Tibial nerve (tissue), 4 donors: ENCODE results near the gene MAP4K2. TPM values are rescaled to one million over a fixed set of nuclear protein-coding genes. Genes with fewer than 3 reads are reported as not detected.

Source experiments
- DNase-seq, 2 donors: peaks; one replicate each; pipeline ENCODE4 v3.0.0-alpha.2; 2019; ENCODE audit warnings: low spot score in 2 of 2
- H3K27ac ChIP-seq, 4 donors: fragments of 200-600 bp; sonication (generic) in 3 of 4; one replicate each; pipeline ENCODE4 v1.5.1; 2017 to 2019; ENCODE audit warnings: mild to moderate bottlenecking in 1 of 4
- H3K27me3 ChIP-seq, 2 donors: fragments of 200-600 bp; sonication (generic) in 1 of 2; one replicate each; pipeline versions ENCODE4 v1.5.1 to v1.6.0; 2017 to 2019
- H3K36me3 ChIP-seq, 3 donors: fragments of 200-600 bp; sonication (generic); one replicate each; pipeline ENCODE4 v1.5.1; 2018 to 2019
- H3K4me1 ChIP-seq, 4 donors: fragments of 200-600 bp; sonication (generic) in 3 of 4; one replicate each; pipeline ENCODE4 v1.5.1; 2017 to 2019
- H3K4me3 ChIP-seq, 4 donors: fragments of 200-600 bp; sonication (generic) in 3 of 4; one replicate each; pipeline ENCODE4 v1.5.1; 2017 to 2019; ENCODE audit warnings: mild to moderate bottlenecking in 1 of 4, moderate library complexity in 1 of 4
- H3K9me3 ChIP-seq, 4 donors: fragments of 200-600 bp; sonication (generic) in 3 of 4; one replicate each; pipeline ENCODE4 v1.5.1; 2017 to 2019
- EP300 ChIP-seq, 2 donors: sonication (generic); formaldehyde crosslinking; IDR thresholded peaks; one replicate each; pipeline ENCODE4 v1.6.1; 2017; ENCODE audit warnings: antibody characterized with exemption in 2 of 2, mild to moderate bottlenecking in 1 of 2
- POLR2A ChIP-seq, 2 donors: fragments of 450-650 bp; IDR thresholded peaks; one replicate each; pipeline ENCODE4 v1.6.1; 2017; ENCODE audit warnings: antibody characterized with exemption in 2 of 2, mild to moderate bottlenecking in 2 of 2, moderate library complexity in 2 of 2
- WGBS, 2 donors: methylation state at CpG; one replicate each; pipeline ENCODE4 v1.1.5; 2018; 5-methylcytosine and 5-hydroxymethylcytosine counted together
- total RNA-seq, 4 donors: library from RNA; depleted of rRNA; stranded (reverse); fragments of >200 nt; gene quantifications; one replicate each; pipeline ENCODE4 v1.1.0, GENCODE V29; 2016
- TF ChIP-seq, protein P1 (sequence below), 5 experiments: fragments of 200-600 bp in 3 of 5; fragments of 450-650 bp in 2 of 5; sonication (generic) in 3 of 5; IDR thresholded peaks; one replicate each; pipeline ENCODE4 v1.5.1; 2016 to 2019; ENCODE audit warnings: antibody characterized with exemption in 5 of 5, mild to moderate bottlenecking in 3 of 5, moderate library complexity in 2 of 5

MAP4K2 gene
- total RNA-seq, 4 donors from 2014 or later: 10.6 to 22.2 (median 13.5) TPM

DNA sequence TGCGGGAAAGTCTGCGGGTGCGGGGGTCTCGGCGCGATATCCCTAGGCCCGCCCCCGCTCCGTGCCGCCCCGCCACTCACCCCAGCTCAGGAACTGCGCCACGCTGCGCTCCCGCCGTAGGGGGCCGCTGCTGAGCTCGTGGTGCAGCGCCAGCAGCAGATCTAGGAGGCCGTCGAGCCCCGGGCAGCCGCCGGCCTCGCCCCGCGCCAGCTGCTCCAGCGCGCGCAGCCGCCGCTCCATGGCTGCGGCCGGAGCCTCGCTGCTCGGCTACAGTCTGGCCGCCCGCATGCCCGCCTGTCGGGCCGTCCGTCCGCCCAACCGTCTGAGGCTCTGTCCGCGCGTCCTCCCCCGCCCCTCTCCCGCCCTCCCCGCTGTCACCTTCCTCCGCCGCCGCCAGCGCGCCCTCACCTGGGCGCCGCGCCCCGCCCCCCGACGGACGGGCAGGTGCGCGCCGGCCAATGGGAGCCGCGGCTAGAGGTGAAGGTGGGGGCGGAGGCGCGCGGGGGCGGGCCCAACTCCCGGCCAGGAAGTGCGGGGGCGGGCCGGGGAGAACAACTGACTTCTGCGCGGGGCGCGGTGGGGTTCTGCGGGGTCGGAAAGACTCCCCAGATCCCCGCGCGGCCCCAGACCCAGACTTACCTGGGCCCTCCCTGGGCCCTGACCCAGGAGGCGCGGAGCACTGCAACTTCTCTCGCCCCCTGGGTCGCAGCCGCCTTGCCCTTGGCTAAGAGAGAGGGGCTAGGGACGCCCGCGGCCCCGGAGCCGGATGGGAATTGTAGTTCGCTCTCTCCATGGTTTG lies 41.5 kb upstream of the MAP4K2 start, which contains the start of gene CDC42BPG:
Gene CDC42BPG, minus strand, starts transcription at position 324 of the 799 bp plus-strand sequence. Its CDS starts 84 bp downstream, at position 240.
- DNase-seq: no peak
- WGBS, 2 donors: 2 to 6% methylated on average over 31 to 39 of the region's 96 CpGs
- H3K27ac ChIP-seq: peak within 1 kb of the TSS in 2 of 4 donors; percentile 55 to 84

DNA sequence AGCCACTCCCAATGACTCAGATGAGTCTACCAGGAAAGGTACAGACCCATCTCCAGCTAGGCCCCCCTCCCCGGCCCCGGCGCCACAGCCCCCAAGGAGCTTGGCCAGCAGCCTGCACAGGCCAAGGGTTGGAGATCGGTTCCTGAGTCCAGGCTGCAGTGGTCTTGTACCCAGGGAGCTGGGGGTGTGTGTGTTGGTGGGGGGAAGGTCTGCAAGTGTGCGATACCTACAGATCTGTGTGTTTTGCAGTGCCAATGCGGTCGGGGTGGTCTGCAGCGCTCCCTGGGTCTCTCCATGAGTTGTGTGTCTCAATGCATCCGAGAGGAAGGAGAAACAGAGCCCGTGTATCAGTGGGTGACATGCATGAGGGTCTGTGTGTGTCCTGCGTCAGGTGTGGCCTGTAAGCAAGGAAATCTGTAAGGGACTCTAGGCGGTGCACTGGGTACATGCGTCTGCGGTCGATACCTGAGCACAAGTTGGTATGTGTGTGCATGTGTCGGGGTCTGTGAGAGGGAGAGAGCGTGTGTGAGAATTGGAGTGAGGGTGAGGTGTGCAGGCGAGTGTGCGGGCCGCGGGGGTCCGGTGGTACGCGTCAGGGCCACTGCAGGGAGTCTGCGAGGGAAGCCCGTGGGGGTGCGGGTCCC lies 40.8 kb upstream of the MAP4K2 start:
- Histone ChIP-seq H3K36me3 (no peaks in the 10 kb centered on the region), H3K27ac (peak overlapping the region in 1 of 4 donors; percentile 84), H3K9me3 (no peaks in the 10 kb centered on the region), H3K4me3 (peak overlapping the region in 2 of 4 donors; percentile 48 to 54), H3K4me1 (peaks cover 0 to 23% (median 5%) of the 10 kb centered on the region in 4 donors), H3K27me3 (no peaks in the 10 kb centered on the region)
- WGBS, 2 donors: 59 to 61% methylated on average over 22 to 27 of the region's 27 CpGs
- no peak for DNase-seq
- no peak for TF ChIP-seq POLR2A (IDR thresholded peaks at IDR 0.05)
- TF ChIP-seq, protein P1, sequence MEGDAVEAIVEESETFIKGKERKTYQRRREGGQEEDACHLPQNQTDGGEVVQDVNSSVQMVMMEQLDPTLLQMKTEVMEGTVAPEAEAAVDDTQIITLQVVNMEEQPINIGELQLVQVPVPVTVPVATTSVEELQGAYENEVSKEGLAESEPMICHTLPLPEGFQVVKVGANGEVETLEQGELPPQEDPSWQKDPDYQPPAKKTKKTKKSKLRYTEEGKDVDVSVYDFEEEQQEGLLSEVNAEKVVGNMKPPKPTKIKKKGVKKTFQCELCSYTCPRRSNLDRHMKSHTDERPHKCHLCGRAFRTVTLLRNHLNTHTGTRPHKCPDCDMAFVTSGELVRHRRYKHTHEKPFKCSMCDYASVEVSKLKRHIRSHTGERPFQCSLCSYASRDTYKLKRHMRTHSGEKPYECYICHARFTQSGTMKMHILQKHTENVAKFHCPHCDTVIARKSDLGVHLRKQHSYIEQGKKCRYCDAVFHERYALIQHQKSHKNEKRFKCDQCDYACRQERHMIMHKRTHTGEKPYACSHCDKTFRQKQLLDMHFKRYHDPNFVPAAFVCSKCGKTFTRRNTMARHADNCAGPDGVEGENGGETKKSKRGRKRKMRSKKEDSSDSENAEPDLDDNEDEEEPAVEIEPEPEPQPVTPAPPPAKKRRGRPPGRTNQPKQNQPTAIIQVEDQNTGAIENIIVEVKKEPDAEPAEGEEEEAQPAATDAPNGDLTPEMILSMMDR (IDR thresholded peaks at IDR 0.05): no peak
- TF ChIP-seq EP300 (IDR thresholded peaks at IDR 0.05): no peak

More for the DNA sequence above, 41.5 kb upstream of the MAP4K2 start, which contains the start of gene CDC42BPG:
- Histone ChIP-seq H3K27me3 (no peaks in the 10 kb centered on the region), H3K4me1 (peaks cover 0 to 30% (median 9%) of the 10 kb centered on the region in 4 donors), H3K4me3 (peak within 1 kb of the TSS in 3 of 4 donors; percentile 26 to 54 (median 48)), H3K36me3 (no peaks in the 10 kb centered on the region), H3K9me3 (no peaks in the 10 kb centered on the region)
- no peak for TF ChIP-seq EP300 (IDR thresholded peaks at IDR 0.05)
- TF ChIP-seq, protein P1 (IDR thresholded peaks at IDR 0.05): peak; percentile 63 to 78 (median 75)

DNA sequence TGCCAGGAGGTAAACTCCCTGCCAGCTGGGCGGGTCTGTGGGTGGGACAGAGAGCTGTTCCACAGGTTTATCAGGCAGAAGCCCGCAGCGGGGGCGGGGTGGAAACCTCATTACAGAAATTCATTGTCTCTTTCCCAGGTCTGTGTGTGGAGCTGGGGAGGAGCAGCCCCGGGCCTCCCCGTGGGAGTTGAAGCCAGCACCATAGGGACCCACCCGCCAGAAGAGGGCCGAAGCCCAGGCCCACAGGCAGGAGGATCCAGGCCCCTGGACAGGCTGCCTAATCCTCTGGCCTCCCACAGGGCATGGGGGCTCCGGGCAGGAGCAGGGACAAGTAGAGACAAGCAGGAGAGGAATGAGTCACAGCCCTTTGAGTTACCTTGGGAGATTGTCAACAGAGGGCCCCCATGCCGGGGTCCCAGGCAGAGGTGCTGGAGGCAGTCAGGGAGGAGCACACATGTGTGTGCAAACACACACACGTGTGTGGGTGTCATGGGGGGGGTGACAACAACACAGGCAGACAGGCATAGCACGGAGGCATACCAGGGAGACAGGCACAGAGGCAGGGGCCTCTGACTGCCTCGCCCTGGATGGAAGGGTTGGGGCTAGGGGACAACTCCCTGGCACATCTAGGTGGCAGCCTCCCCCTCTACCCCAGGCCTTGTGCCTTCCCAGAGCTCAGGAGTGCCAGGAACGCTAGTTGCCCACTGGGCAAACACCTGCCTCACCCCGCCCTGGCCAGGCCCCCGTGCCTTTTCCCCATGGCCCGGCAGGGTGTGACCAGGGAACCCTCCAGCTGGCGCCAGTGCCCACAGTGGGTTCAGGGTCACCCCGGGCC lies 40.1 kb upstream of the MAP4K2 start:
- Histone ChIP-seq H3K27ac (peak overlapping the region in 1 of 4 donors; percentile 84), H3K27me3 (no peaks in the 10 kb centered on the region), H3K9me3 (no peaks in the 10 kb centered on the region), H3K36me3 (no peaks in the 10 kb centered on the region), H3K4me3 (peak overlapping the region in 1 of 4 donors; percentile 19), H3K4me1 (peaks cover 0 to 20% (median 3%) of the 10 kb centered on the region in 4 donors)
- TF ChIP-seq, protein P1 (IDR thresholded peaks at IDR 0.05): no peak
- no peak for TF ChIP-seq POLR2A (IDR thresholded peaks at IDR 0.05)
- TF ChIP-seq EP300 (IDR thresholded peaks at IDR 0.05): no peak
- no peak for DNase-seq
- WGBS, 2 donors: 83 to 92% methylated on average over 13 to 17 of the region's 19 CpGs

DNA sequence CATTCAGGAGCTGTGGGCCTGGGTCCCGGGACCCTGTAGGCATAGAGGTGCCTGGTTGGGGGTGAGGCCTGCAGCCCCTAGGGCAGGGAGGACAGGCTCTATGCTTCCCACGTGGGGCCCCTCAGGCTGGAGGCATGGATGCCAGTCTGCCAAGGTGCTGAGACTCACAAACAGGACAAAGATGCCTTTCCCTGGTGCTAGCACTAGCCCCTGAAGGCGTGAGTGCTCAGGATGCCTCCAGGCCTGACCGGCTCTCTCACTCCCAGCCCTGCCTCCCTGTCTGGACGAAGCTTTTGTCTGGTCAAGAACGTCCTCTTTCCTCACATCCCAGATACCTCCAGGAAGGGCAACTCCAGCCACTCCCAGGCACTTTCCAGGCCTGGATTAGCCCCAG lies 39.3 kb upstream of the MAP4K2 start:
- DNase-seq: no peak
- Histone ChIP-seq H3K4me1 (peaks cover 0 to 17% (median 3%) of the 10 kb centered on the region in 4 donors), H3K9me3 (no peaks in the 10 kb centered on the region), H3K27me3 (no peaks in the 10 kb centered on the region), H3K4me3 (no peak overlapping the region), H3K36me3 (no peaks in the 10 kb centered on the region), H3K27ac (peak overlapping the region in 1 of 4 donors; percentile 17)
- 72 to 78% methylated on average over 6 of the region's 6 CpGs for WGBS, 2 donors
- no peak for TF ChIP-seq EP300 (IDR thresholded peaks at IDR 0.05)
- TF ChIP-seq, protein P1 (IDR thresholded peaks at IDR 0.05): no peak
- no peak for TF ChIP-seq POLR2A (IDR thresholded peaks at IDR 0.05)
